ENCODE results near the gene HAX1. TPM values are rescaled to one million over a fixed set of nuclear protein-coding genes. Genes with fewer than 3 reads are reported as not detected.

HAX1 gene
- 318 and 380 TPM in 2 replicates for total RNA-seq (2014; rRNA removed; shearing (Covaris generic))

DNA sequence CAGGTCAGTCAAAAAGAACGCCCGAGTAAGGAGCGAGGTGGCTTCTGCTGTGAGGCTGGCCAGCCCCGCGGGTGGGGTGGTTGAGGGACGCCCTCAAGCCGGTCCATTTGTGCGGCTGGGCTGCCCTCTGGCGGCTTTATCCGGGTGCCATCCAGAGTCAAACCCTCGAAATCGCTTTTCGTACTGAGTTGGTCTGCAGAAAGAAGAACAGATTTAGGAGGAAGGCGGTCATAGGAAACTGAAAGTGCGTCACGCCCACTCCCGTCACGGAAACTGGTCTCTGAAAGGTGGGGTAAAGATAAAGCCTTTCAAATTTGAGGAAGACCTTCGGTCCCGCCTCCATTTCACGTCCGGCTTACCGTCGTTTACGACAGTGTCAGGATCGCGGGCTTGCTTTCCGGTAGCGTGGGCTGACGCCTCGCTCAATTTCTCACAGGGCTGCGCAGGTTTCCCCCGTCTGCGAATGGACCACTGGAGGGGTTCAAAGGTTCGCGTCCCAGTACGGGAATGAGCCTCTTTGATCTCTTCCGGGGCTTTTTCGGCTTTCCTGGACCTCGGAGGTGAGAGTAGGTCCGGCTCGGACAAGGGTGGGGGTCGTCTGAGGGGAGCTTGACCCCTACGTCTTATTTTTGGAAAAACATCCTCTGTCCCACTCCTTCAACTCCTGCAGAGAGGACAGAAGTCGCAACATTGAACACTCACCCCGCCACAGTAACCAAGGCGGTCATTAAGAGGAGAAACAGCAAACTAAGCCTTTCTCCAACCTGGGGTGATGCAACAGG is at the start of gene HAX1:
Gene HAX1, plus strand, starts transcription at position 413 of the 782 bp plus-strand sequence. Its CDS starts 95 bp downstream, at position 508.

DNA sequence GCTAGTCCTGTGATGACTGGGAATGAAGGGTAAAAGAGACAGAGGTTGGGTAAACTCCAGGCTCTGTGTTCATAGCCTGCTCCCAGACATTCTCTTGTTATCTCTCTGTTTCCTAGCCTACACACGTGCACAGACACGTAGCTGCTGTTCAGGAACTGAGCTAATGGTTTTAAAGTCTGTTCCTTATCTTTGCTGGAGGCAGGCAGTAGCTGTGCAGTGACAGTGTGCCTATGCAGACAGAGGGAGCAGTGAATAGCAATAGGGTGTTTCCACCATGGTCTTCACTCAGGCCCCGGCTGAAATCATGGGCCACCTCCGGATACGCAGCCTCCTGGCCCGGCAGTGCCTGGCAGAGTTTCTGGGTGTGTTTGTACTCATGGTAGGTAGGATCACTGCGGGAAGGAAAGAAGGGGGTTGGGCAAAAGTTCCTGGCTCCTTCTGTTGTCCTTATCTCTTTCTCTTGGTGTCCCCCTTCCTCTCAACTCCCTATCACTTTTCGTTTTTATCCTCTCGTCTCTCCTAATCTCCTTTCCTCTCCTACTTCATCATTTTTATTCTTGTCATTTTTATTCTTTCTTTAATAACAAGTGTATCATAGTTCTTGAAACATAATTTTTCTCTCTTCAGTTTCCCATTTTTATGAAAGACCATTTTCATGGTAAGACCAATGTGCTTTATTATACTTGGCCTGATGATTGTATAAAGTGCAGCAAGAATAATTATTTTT is 48.6 kb downstream of the HAX1 start, which contains the start of gene AQP10:
Gene AQP10, plus strand, starts transcription at position 212 of the 727 bp plus-strand sequence. Its CDS starts 63 bp downstream, at position 275.

DNA sequence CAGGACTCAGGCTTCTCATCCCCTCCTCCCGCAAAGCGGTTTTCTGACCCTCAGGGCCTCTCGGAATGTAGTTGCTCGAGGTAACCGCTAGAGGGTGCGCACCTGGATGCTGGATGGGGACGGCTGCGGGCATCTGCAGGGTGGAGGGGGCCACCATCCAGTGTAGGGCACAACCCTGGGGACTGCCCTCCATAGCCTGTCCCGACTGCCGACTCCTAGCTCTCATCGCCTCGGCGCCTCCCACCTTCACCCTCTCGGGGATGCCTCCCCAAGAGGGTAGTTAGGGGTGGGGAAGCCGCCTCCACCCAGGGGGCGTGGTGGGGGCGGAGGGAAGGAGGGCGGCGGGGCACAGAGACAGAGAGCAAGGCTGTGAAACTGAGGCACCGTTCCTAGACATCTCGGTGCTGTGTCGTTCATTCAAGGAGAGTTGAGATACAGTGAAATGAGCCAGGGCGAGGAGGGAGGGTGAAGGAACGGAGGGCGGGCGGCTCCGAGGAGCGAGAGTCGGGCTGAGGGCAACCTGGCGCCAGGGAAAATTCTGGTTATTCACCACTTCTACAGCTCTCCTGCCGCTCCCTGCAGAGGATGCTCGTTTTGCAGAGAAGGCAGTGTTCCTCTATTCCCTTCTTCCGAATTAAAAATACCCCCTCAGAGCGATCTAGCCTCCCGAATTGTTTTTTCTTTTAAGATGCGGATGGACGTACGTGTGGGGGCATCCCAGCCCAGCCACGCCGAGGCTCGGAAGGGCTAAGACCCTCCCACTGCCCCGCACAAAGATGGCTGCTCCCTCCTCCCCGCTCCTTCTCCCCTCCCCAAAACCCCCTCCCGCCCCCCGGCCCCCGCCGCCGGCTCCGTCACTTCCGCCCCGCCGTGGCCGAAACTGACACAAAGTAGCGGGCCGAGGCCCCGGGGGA is 52.5 kb downstream of the HAX1 start, which contains the start of gene ATP8B2:
Gene ATP8B2, plus strand, starts transcription at position 857 of the 914 bp plus-strand sequence. CDS start 2,617 bp downstream, outside the sequence.

Small RNA genes within 50 kb of the gene (small RNA-seq; reads per million reads assigned to genes)
- gene RF00273 (0.54 reads per million, percentile 29 among the genes with 10 or more reads in this experiment), gene RNU6-121P (not detected), gene RNU6-239P (not detected), gene SNORA58B (not detected)

Other genes with a start within 250 kb of the HAX1 start
- gene NUP210L, start 117.6 kb upstream of the HAX1 start, total RNA-seq (2014; rRNA removed; shearing (Covaris generic)) = 0.08 TPM in 1 of 2 replicates, not detected in the other
- 590 and 822 TPM in 2 replicates for gene TPM3, start 80.5 kb upstream of the HAX1 start, total RNA-seq (2014; rRNA removed; shearing (Covaris generic))
- gene CFAP141, start 66.3 kb upstream of the HAX1 start, total RNA-seq (2014; rRNA removed; shearing (Covaris generic)) = not detected in 2 replicates
- 170 and 193 TPM in 2 replicates for gene UBAP2L, start 51.7 kb upstream of the HAX1 start, total RNA-seq (2014; rRNA removed; shearing (Covaris generic))
- not detected in 2 replicates for gene AQP10, start 48.5 kb downstream of the HAX1 start, total RNA-seq (2014; rRNA removed; shearing (Covaris generic))
- 92.2 and 105 TPM in 2 replicates for gene ATP8B2, start 52.9 kb downstream of the HAX1 start, total RNA-seq (2014; rRNA removed; shearing (Covaris generic))
- 7.3 and 11.6 TPM in 2 replicates for gene IL6R, start 132.7 kb downstream of the HAX1 start, total RNA-seq (2014; rRNA removed; shearing (Covaris generic))
- gene TDRD10, start 229.6 kb downstream of the HAX1 start, total RNA-seq (2014; rRNA removed; shearing (Covaris generic)) = not detected in 2 replicates
- 0.08 and 0.11 TPM in 2 replicates for gene SHE, start 229.8 kb downstream of the HAX1 start, total RNA-seq (2014; rRNA removed; shearing (Covaris generic))